GM12891 (cell line): ENCODE results near the gene PLAU.

Experiments
- DNase-seq: peaks from one replicate; pipeline ENCODE4 v3.0.0; 2011; ENCODE audit warnings: low spot score; ENCODE audit not compliant: insufficient read length
- FAIRE-seq: peaks from 2 replicates; lab custom pipeline; 2011; peaks lifted over from hg19 to GRCh38; lab: Jason Lieb, UNC
- PAX5 ChIP-seq: IDR thresholded peaks from 2 replicates; pipeline ENCODE4 v1.6.1; 2011; ENCODE audit warnings: low read length, moderate library complexity, mild to moderate bottlenecking; ENCODE audit not compliant: insufficient read depth, severe bottlenecking
- POLR2A ChIP-seq: IDR thresholded peaks from 2 replicates; pipeline ENCODE4 v1.6.1; 2011; ENCODE audit warnings: low read depth, low read length, control low read depth
- POLR2AphosphoS5 ChIP-seq: IDR thresholded peaks from 2 replicates; pipeline ENCODE4 v1.6.1; 2011; ENCODE audit warnings: low read depth, low read length, control low read depth
- POU2F2 ChIP-seq: IDR thresholded peaks from 2 replicates; pipeline ENCODE4 v1.6.1; 2011; ENCODE audit warnings: low read depth, mild to moderate bottlenecking, control low read depth, low read length, moderate library complexity
- SPI1 ChIP-seq: IDR thresholded peaks from 2 replicates; pipeline ENCODE4 v1.6.1; 2011; ENCODE audit warnings: low read depth, low read length, control low read depth
- TAF1 ChIP-seq: IDR thresholded peaks from 2 replicates; pipeline ENCODE4 v1.6.1; 2011; ENCODE audit warnings: low read depth, low read length, control low read depth

The PLAU gene

GRCh38 chr10:73867871-73868631, 42.9 kb upstream of the PLAU start:
- DNase-seq = no peak
- no peak for FAIRE-seq
- TF ChIP-seq PAX5 = no peak
- no peak for TF ChIP-seq SPI1
- TF ChIP-seq POU2F2 = no peak
- TF ChIP-seq POLR2A = no peak
- no peak for TF ChIP-seq POLR2AphosphoS5
- no peak for TF ChIP-seq TAF1

GRCh38 chr10:73868655-73869195, 42.2 kb upstream of the PLAU start:
- TF ChIP-seq POU2F2 (no peak), POLR2AphosphoS5 (no peak), PAX5 (no peak), POLR2A (no peak), SPI1 (no peak), TAF1 (no peak)
- FAIRE-seq = no peak
- DNase-seq = no peak

- TF ChIP-seq SPI1 = no peak
- TF ChIP-seq POLR2AphosphoS5 = no peak
- no peak for TF ChIP-seq PAX5
- no peak for TF ChIP-seq POU2F2
- no peak for TF ChIP-seq TAF1
- no peak for TF ChIP-seq POLR2A
- FAIRE-seq (no peak), DNase-seq (no peak)
Observed at GRCh38 chr10:73871295-73872189, 39.4 kb upstream of the PLAU start.

DNA sequence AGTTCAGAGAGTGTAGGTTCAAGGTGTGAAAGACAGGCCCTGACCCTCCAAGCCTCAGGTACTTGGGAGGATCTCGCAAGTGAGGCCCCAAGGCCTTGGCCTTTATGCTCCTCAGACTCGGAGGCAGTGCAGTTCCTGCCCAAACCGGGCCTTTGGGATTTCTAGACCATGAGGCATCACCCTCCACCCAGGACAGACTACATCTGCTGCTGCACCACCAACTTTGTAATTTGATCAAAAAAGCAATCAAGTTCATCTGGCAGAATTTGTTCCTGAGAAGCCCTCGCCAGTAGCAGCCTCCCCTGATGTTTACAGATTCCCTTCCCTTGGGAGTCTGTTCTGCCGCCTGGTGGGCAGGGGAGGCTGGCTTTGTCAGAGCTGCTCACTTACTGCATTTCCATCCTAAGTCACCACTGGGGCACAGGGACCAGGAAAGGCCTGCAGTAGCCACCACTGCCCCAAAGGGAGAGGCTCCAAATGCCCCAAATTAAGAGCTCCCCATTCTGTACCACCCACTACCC, 38.7 kb upstream of the PLAU start:
- DNase-seq (no peak), FAIRE-seq (no peak)
- TF ChIP-seq POLR2A (no peak), TAF1 (no peak), POLR2AphosphoS5 (no peak), POU2F2 (no peak), SPI1 (no peak), PAX5 (no peak)

- TF ChIP-seq PAX5 (no peak), POLR2AphosphoS5 (no peak), POLR2A (no peak), TAF1 (no peak), SPI1 (no peak), POU2F2 (no peak)
- DNase-seq = no peak
- FAIRE-seq = no peak
Observed at GRCh38 chr10:73873142-73873837, 37.6 kb upstream of the PLAU start.

GRCh38 chr10:73873838-73874215, 37.1 kb upstream of the PLAU start:
- no peak for FAIRE-seq
- TF ChIP-seq POLR2AphosphoS5 (no peak), PAX5 (no peak), SPI1 (no peak), POLR2A (no peak), POU2F2 (no peak), TAF1 (no peak)
- no peak for DNase-seq

- DNase-seq (peak; percentile 97), FAIRE-seq (peak; percentile 85)
- TF ChIP-seq SPI1 (no peak), POLR2AphosphoS5 (0 out of 2 replicates have a peak, but pooled peaks have one; percentile 40), TAF1 (no peak), POLR2A (0 out of 2 replicates have a peak, but pooled peaks have one; percentile 27)
Observed at GRCh38 chr10:73874267-73875138, 36.4 kb upstream of the PLAU start, which contains the start of gene CAMK2G. Gene CAMK2G (minus strand): TSS chr10:73874555. CDS start chr10:73874461, 94 bp downstream.
